GM19397 (cell line): ENCODE measurements around the gene C5orf63.
"Not testable (repeated sequence)": the region's sequence is repeated elsewhere in the genome, so short reads cannot be mapped to it uniquely, and the experiment has no call there.

ENCODE experiments used
- ATAC-seq: cut with Tn5 transposase; IDR thresholded peaks from one replicate; pipeline ENCODE4 v1.9.1; 2021; ENCODE audit warnings: mild to moderate bottlenecking, moderate library complexity; ENCODE audit not compliant: unreplicated experiment

The C5orf63 gene

GRCh38 chr5:127038550-127038949, 34.8 kb downstream of the C5orf63 start:
- ATAC-seq = no peak

GRCh38 chr5:127031863-127032232, 41.5 kb downstream of the C5orf63 start:
- ATAC-seq = no peak

GRCh38 chr5:127031147-127031862, 42.0 kb downstream of the C5orf63 start:
- ATAC-seq = peak; percentile 28

GRCh38 chr5:127030259-127031146, 42.8 kb downstream of the C5orf63 start, which contains the start of gene MARCHF3:
Gene MARCHF3, minus strand, starts transcription at chr5:127030558. Its CDS starts 112,387 bp downstream, at chr5:126918171.
- peak; percentile 95 for ATAC-seq

GRCh38 chr5:127029581-127030258, 43.6 kb downstream of the C5orf63 start:
- ATAC-seq = peak; percentile 13

- no peak for ATAC-seq
These were observed 44.4 kb downstream of the C5orf63 start for GRCh38 chr5:127028822-127029457.

GRCh38 chr5:127027539-127027938, 45.8 kb downstream of the C5orf63 start:
- ATAC-seq = no peak

- ATAC-seq = no peak
These were observed 47.1 kb downstream of the C5orf63 start for GRCh38 chr5:127026166-127026565.

- ATAC-seq = no peak
These were observed 47.8 kb downstream of the C5orf63 start for GRCh38 chr5:127025467-127025866.

GRCh38 chr5:127024821-127025220, 48.5 kb downstream of the C5orf63 start:
- no peak for ATAC-seq

- not testable (repeated sequence) for ATAC-seq
These were observed 49.6 kb downstream of the C5orf63 start for GRCh38 chr5:127023552-127024191.

GRCh38 chr5:127022846-127023245, 50.5 kb downstream of the C5orf63 start:
- ATAC-seq = no peak

GRCh38 chr5:127019928-127020327, 53.4 kb downstream of the C5orf63 start:
- ATAC-seq = peak; percentile 69

GRCh38 chr5:127016722-127017121, 56.6 kb downstream of the C5orf63 start:
- ATAC-seq = not testable (repeated sequence)

- ATAC-seq = no peak
These were observed 57.6 kb downstream of the C5orf63 start for GRCh38 chr5:127015716-127016115.

GRCh38 chr5:127014573-127014972, 58.7 kb downstream of the C5orf63 start:
- ATAC-seq = no peak

- ATAC-seq = no peak
These were observed 59.9 kb downstream of the C5orf63 start for GRCh38 chr5:127013407-127013806.

GRCh38 chr5:127012916-127013315, 60.4 kb downstream of the C5orf63 start:
- ATAC-seq = no peak

GRCh38 chr5:127011961-127012644, 61.2 kb downstream of the C5orf63 start:
- peak; percentile 71 for ATAC-seq

GRCh38 chr5:127011153-127011552, 62.1 kb downstream of the C5orf63 start:
- no peak for ATAC-seq
